Measurements from ENCODE around the gene KRT78.

DNA sequence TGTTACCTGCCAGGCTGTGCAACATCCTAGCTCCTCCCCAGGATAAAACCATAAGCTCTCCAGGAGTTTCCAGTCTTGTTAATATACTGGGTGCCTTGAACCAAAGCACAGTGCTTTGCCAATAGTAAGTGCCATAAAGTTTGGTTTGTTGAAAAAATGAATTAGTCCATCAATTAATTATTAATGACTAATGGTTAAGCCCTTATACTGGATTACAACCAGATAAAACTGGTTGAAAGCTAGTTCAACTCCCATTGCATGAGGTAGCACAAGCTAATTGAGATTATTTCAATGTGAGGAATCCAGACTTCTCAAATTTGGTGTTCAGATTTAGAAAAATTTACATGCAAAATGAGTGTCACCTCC is 51.3 kb downstream of the KRT78 start:
- TF ChIP-seq, protein P1, sequence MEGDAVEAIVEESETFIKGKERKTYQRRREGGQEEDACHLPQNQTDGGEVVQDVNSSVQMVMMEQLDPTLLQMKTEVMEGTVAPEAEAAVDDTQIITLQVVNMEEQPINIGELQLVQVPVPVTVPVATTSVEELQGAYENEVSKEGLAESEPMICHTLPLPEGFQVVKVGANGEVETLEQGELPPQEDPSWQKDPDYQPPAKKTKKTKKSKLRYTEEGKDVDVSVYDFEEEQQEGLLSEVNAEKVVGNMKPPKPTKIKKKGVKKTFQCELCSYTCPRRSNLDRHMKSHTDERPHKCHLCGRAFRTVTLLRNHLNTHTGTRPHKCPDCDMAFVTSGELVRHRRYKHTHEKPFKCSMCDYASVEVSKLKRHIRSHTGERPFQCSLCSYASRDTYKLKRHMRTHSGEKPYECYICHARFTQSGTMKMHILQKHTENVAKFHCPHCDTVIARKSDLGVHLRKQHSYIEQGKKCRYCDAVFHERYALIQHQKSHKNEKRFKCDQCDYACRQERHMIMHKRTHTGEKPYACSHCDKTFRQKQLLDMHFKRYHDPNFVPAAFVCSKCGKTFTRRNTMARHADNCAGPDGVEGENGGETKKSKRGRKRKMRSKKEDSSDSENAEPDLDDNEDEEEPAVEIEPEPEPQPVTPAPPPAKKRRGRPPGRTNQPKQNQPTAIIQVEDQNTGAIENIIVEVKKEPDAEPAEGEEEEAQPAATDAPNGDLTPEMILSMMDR (conservative IDR thresholded peaks at IDR 0.05): no peak
- no peak for TF ChIP-seq ZFX (IDR thresholded peaks at IDR 0.05)

Measured in C4-2B (cell line).